ENCODE data around the gene MXD3.
A peak's percentile ranks its signal among the peaks of the same experiment; 100 is the strongest.

MXD3 gene

GRCh38 chr5:177300236-177300880 lies 11.3 kb downstream of the MXD3 start:
- peak overlapping the region; percentile 2; the same call in 1 of the 2 replicates for H3K27ac ChIP-seq (ENCODE audit: extremely low read depth, low read depth, low read length)
- H3K4me3 ChIP-seq (ENCODE audit: low read depth, low read length): no peak overlapping the region
- H3K36me3 ChIP-seq (ENCODE audit: control insufficient read depth in 2 of 2, insufficient read depth in 1 of 2, low read length in 2 of 2): peaks cover 4 to 68% of the 10 kb centered on the region in 2 experiments; a peak in 2 of 3 replicates
- POLR2A ChIA-PET: interaction anchor here (0.6 to 1.2 kb wide), 2 partner anchors 9 to 148 kb away, joined by 3 to 4 read pairs; no protein-coding TSS in a partner anchor
- CTCF ChIA-PET: interaction anchor here (0.5 to 3.4 kb wide), 7 partner anchors 10 to 640 kb away, joined by 3 to 16 read pairs (median 3); no protein-coding TSS in a partner anchor
- no peaks in the 10 kb centered on the region for H3K9me3 ChIP-seq (ENCODE audit: control insufficient read depth, insufficient read depth, low read depth, low read length)
- peaks cover 10% of the 10 kb centered on the region for H3K4me1 ChIP-seq (ENCODE audit: control insufficient read depth, insufficient read depth, low read length)
- TF ChIP-seq ZXDB (tag by site-specific recombination; IDR thresholded peaks at IDR 0.05) (0 out of 2 replicates have a peak, but pooled peaks have one; percentile 39), ZNF398 (tag by site-specific recombination; IDR thresholded peaks at IDR 0.05) (peak; percentile 69), WT1 (tag by site-specific recombination; IDR thresholded peaks at IDR 0.05) (peak; percentile 92), ZNF629 (tag by site-specific recombination; IDR thresholded peaks at IDR 0.05) (peak; percentile 57), ZNF48 (tag by site-specific recombination; IDR thresholded peaks at IDR 0.05) (no peak), FEZF1 (tag by site-specific recombination; IDR thresholded peaks at IDR 0.05) (no peak), SP7 (tag by site-specific recombination; IDR thresholded peaks at IDR 0.05) (0 out of 2 replicates have a peak, but pooled peaks have one; percentile 7), ZNF660 (tag by site-specific recombination; IDR thresholded peaks at IDR 0.05) (no peak), GLI4 (tag by site-specific recombination; IDR thresholded peaks at IDR 0.05) (no peak), TCF7L2 (IDR thresholded peaks at IDR 0.05; ENCODE audit: borderline replicate concordance, low read depth, low read length) (no peak), PATZ1 (tag by site-specific recombination; IDR thresholded peaks at IDR 0.05) (peak; percentile 87), PRDM10 (tag by site-specific recombination; IDR thresholded peaks at IDR 0.05) (peak; percentile 43; the same call in 1 of the 2 replicates), ZBTB20 (tag by site-specific recombination; IDR thresholded peaks at IDR 0.05) (0 out of 2 replicates have a peak, but pooled peaks have one; percentile 24), ZNF366 (tag by site-specific recombination; conservative IDR thresholded peaks at IDR 0.05) (no peak), ZIC2 (tag by site-specific recombination; IDR thresholded peaks at IDR 0.05) (peak; percentile 78), ZBTB17 (tag by site-specific recombination; IDR thresholded peaks at IDR 0.05) (peak; percentile 23; the same call in 1 of the 2 replicates), ZNF341 (tag by site-specific recombination; IDR thresholded peaks at IDR 0.05; ENCODE audit: low read depth) (0 out of 2 replicates have a peak, but pooled peaks have one; percentile 26), SCRT1 (tag by site-specific recombination; IDR thresholded peaks at IDR 0.05; ENCODE audit: borderline replicate concordance) (no peak), SP2 (tag by site-specific recombination; IDR thresholded peaks at IDR 0.05) (peak; percentile 45; the same call in 1 of the 2 replicates), KLF1 (tag by site-specific recombination; IDR thresholded peaks at IDR 0.05) (peak; percentile 58), ZNF2 (tag by site-specific recombination; IDR thresholded peaks at IDR 0.05) (peak; percentile 29; the same call in 1 of the 2 replicates), TRIM28 (IDR thresholded peaks at IDR 0.05; ENCODE audit: borderline replicate concordance, low read length) (0 out of 2 replicates have a peak, but pooled peaks have one; percentile 37), ZBTB8A (tag by site-specific recombination; IDR thresholded peaks at IDR 0.05) (0 out of 2 replicates have a peak, but pooled peaks have one; percentile 14), IKZF3 (tag by site-specific recombination; IDR thresholded peaks at IDR 0.05) (peak; percentile 6; the same call in 1 of the 2 replicates)
- TF ChIP-seq, protein P1, sequence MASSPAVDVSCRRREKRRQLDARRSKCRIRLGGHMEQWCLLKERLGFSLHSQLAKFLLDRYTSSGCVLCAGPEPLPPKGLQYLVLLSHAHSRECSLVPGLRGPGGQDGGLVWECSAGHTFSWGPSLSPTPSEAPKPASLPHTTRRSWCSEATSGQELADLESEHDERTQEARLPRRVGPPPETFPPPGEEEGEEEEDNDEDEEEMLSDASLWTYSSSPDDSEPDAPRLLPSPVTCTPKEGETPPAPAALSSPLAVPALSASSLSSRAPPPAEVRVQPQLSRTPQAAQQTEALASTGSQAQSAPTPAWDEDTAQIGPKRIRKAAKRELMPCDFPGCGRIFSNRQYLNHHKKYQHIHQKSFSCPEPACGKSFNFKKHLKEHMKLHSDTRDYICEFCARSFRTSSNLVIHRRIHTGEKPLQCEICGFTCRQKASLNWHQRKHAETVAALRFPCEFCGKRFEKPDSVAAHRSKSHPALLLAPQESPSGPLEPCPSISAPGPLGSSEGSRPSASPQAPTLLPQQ (tag by site-specific recombination; IDR thresholded peaks at IDR 0.05): no peak
- TF ChIP-seq, protein P2, sequence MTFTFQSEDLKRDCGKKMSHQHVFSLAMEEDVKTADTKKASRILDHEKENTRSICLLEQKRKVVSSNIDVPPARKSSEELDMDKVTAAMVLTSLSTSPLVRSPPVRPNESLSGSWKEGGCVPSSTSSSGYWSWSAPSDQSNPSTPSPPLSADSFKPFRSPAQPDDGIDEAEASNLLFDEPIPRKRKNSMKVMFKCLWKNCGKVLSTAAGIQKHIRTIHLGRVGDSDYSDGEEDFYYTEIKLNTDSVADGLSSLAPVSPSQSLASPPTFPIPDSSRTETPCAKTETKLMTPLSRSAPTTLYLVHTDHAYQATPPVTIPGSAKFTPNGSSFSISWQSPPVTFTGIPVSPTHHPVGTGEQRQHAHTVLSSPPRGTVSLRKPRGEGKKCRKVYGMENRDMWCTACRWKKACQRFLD (tag by site-specific recombination; IDR thresholded peaks at IDR 0.05): no peak
